Measurements from ENCODE around the gene ARMC3. TPM values are rescaled to one million over a fixed set of nuclear protein-coding genes. Genes with fewer than 3 reads are reported as not detected.
"Not testable (repeated sequence)": the region's sequence is repeated elsewhere in the genome, so short reads cannot be mapped to it uniquely, and the experiment has no call there.

Gene ARMC3
- total RNA-seq, 1 donor from 2014 or later = not detected

DNA sequence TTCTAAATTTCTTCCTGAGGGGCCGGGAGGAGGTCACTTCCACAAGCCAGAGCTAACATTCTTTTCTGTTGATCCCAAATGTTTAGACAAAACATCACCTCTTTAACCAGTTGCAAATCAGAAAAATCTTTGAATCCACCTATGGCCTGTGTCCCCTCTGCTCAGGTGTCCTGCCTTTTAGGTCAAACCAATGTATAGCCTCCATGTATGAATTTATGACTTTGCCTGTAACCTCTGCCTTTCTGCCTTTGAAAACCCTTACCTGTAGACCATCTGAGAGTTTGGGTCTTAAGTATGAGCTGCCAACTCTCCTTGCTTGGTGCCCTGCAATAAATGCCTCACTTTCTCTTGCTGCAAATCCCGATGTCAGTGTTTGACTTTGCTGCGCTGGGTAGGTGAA, 123.4 kb downstream of the ARMC3 start:
- ATAC-seq = no peak

DNA sequence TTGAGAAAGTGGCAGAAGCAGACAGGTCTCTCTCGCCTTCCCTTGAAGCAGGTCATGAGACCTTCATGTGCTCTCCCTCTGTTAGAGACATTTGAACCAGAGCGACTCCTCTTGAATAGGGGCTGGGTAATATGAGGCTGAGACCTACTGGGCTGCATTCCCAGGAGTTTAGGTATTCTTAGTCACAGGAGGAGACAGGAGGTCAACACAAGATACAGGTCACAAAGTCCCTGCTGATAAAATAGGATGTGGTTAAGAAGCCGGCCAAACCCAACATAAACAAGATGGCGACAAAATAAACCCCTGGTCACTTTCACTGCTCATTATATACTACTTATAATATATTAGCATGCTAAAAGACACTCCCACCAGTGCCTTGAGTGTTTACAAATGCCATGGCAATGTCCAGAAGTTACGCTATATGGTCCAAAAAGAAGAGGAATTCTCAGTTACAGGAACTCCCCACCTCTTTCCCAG, 124.0 kb downstream of the ARMC3 start:
- no peak for ATAC-seq

DNA sequence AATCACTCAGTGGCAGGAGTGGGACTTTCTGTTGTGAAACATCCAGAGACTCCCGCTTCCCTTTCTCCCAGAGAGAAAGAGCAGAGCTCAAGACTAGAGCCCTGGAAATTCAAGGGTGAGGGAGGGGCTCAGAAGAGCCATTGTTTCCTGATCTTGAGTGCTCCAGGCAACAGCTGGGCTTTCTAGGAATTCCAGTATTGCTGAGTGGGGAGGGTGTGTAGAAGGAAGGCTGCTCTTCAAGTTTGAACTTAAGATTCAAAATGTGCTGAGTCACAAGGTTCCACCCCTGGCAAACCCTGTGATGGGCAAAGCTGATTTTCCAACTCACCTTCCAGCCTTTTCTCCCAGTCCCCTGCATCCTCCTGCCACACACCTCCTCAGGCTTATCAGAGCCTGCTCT, 125.2 kb downstream of the ARMC3 start:
- ATAC-seq = peak; percentile 95

- no peak for ATAC-seq
These were observed 127.8 kb downstream of the ARMC3 start for GRCh38 chr10:23055424-23056185.

GRCh38 chr10:23056186-23056579, 128.3 kb downstream of the ARMC3 start:
- ATAC-seq = no peak

GRCh38 chr10:23058366-23058765, 130.5 kb downstream of the ARMC3 start:
- ATAC-seq = peak; percentile 53

GRCh38 chr10:23060918-23061317, 133.1 kb downstream of the ARMC3 start:
- no peak for ATAC-seq

- ATAC-seq = peak; percentile 33
These were observed 135.5 kb downstream of the ARMC3 start for GRCh38 chr10:23063045-23063972.

DNA sequence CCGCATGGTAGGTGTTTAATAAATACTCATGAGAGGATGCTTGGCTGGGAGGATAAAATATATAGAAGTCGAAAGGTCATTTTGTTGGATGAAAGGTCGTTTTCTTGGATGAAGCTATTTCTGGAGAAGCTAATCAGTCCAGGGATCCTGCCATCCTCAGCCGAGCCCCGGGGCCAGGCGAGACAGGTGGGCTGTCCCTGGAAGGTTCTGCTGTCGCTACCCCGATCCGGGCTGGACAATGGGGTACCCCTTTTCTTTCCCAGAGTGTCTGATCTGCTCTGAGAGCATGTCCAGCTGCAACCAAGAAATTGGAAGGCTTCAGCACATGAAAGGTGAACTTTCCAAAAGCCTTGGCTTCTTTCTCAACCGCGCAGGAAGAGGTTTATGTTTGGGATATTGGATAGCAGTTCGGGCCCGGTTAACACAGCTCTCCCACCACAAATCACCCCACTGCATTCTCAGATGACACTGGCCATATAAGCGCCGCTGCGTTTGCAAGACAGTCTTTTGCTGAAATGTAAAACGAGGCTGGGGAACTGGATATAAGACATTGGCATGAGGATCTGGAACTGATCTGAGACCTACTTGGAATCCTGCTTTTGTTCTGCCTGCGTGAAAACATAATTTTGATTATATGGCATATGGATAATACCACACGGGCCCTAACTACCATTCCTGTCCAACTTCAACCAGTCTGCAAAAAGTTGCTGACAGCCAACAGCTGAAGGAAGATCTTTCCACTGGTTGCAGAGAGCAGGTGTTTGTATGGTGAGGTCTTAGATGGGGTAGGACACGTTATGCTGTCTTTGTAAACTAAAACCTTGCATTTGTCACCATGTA, 136.3 kb downstream of the ARMC3 start:
- ATAC-seq = no peak

- not testable (repeated sequence) for ATAC-seq
These were observed 136.9 kb downstream of the ARMC3 start for GRCh38 chr10:23064813-23065114.

- peak; percentile 85 for ATAC-seq
These were observed 137.5 kb downstream of the ARMC3 start for GRCh38 chr10:23065181-23065948.

- ATAC-seq = no peak
These were observed 139.5 kb downstream of the ARMC3 start for GRCh38 chr10:23067337-23067736.

- peak; percentile 78 for ATAC-seq
These were observed 140.3 kb downstream of the ARMC3 start for GRCh38 chr10:23067939-23068775.

DNA sequence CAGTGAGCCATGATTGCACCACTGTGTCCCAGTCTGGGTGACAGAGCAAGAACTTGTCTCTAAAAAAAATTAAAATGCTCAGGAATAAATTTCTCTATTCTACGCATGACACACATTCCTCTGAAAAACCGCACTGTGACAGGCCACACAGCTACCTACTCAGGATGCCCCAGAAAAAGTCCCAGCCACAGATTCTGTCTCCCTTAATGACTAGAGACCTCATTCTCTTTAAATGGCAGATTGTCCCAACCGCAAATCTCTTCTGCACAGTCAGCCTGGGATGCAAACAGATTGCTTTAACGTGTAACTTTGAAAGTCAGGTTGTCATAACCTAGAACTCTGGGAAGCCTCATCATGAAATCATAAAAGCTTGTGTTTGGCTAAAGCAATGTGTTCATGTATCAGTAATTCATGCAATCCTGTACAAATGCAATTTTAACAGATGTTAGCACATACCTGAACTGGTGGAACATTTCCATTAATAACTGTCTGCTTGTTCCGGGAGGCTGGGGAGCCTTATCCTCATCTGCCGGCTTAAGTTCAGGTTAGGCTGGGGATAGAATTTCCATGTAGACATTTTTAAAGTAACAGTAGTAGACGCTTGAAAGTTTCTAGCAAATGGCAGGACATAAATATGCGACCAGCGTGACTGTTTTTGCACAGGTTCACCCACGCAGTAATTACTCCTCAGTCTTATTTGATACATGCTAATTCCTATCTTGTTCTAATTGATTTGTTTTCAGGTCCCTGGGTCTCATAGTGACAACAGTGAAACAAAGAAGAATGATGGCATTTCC, 141.4 kb downstream of the ARMC3 start:
- no peak for ATAC-seq

DNA sequence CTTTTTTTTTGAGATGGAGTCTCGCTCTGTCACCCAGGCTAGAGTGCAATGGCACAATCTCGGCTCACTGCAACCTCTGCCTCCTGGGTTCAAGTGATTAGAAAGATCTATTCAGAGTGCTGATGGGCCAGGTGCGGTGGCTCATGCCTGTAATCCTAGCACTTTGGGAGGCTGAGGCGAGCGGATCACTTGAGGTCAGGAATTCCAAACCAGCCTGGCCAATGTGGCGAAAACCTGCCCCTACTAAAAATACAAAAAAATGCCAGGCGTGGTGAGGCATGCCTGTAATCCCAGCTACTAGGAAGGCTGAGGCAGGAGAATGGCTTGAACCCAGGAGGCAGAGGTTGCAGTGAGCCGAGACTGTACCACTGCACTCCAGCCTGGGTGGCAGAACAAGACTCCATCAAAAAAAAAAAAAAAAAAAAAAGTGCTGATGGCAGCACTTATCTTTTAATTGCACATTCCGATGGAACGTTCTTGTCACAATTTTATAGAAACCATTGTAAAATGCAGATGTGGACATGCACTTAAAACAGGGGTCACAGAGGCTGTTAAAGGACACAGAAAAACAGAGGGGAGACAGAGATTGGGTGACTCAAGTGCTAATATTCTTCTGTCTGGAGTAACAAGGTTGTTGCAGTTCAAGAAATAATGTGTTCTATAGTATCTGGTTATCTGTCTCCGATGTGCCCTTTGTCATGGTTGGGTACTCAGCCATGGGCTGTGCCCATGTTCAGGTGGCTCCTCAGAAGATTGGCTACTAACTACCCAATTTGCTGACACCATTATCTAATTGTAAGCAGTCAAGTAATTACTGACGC, 142.4 kb downstream of the ARMC3 start:
- not testable (repeated sequence) for ATAC-seq

GRCh38 chr10:23070913-23071218, 143.0 kb downstream of the ARMC3 start:
- ATAC-seq = no peak

DNA sequence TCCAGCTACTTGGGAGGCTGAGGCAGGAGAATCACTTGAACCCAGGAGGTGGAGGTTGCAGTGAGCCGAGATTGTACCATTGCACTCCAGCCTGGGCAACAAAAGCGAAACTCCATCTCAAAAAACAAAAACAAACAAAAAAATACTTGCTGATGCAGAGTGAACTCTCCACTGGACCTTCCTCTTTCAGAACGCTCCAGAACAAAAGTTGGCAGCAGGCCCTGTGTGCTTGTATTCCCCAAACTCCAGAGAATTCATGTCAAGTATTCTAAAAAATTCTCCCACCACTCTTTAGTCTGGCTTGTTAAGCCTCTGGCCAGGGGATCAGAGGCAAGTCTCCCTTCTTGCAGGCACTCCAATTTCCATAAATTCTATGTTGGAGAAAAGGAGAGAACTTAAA, 144.7 kb downstream of the ARMC3 start:
- not testable (repeated sequence) for ATAC-seq

- ATAC-seq = no peak
These were observed 145.7 kb downstream of the ARMC3 start for GRCh38 chr10:23073527-23073926.

DNA sequence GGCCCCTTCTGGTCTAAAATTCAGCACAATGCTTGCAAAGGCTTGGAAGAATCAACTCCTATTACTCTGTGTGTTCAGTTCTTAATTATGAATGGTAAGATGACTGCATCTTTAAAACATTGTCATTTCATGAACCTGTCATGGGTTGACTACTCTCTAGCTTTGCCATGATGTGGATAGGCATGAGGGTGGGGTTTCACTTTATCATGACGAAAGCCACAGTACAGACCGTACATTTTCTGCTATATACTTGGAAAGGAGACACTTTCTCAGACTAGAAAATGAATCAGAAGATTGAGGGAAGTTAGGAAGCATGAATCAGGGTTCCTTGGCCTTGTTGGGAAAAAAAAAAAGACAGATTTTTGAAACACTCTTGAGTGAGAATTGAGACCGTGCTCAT, 147.8 kb downstream of the ARMC3 start:
- no peak for ATAC-seq
